Left lung (tissue), 10 donors: ENCODE measurements around the gene CFAP77. TPM values are rescaled to one million over a fixed set of nuclear protein-coding genes. Genes with fewer than 3 reads are reported as not detected.

Experiments used
- ATAC-seq: fragments of 200-7000 bp; cut with Tn5 transposase; one replicate; pipeline ENCODE4 v1.9.1; 2020; ENCODE audit warnings: moderate library complexity
- DNase-seq, 4 donors: peaks; one replicate each; pipeline ENCODE4 v3.0.0-alpha.2; 2013 to 2020
- H3K27ac ChIP-seq, 2 donors: fragments of 200-600 bp; sonication (generic) in 1 of 2; one replicate each; pipeline versions ENCODE4 v1.5.0 to v1.8.0; 2020 to 2021
- H3K27me3 ChIP-seq, 2 donors: fragments of 200-600 bp; sonication (generic) in 1 of 2; one replicate each; pipeline versions ENCODE4 v1.5.0 to v1.8.0; 2020 to 2021
- H3K36me3 ChIP-seq, 2 donors: fragments of 200-600 bp; sonication (generic) in 1 of 2; one replicate each; pipeline versions ENCODE4 v1.5.0 to v1.8.0; 2020 to 2021
- H3K4me1 ChIP-seq, 2 donors: fragments of 200-600 bp; one replicate each; pipeline ENCODE4 v1.8.0; 2021
- H3K4me3 ChIP-seq, 2 donors: fragments of 200-600 bp; sonication (generic) in 1 of 2; one replicate each; pipeline versions ENCODE4 v1.5.0 to v1.8.0; 2020 to 2021; ENCODE audit warnings: mild to moderate bottlenecking in 1 of 2
- H3K9me3 ChIP-seq, 2 donors: fragments of 200-600 bp; sonication (generic) in 1 of 2; one replicate each; pipeline versions ENCODE4 v1.5.0 to v1.8.0; 2020 to 2021
- CTCF ChIP-seq, 2 donors: fragments of 200-600 bp; sonication (generic) in 1 of 2; IDR thresholded peaks; one replicate each; pipeline versions ENCODE4 v1.5.0 to v1.8.0; 2021; ENCODE audit warnings: antibody characterized with exemption in 2 of 2
- intact Hi-C, 2 donors: fragments of 100-400 bp; cut with DNase I; formaldehyde crosslinking; loops; one replicate each; pipeline versions ENCODE4 v1.11.2 to v1.14.2; 2022
- polyA plus RNA-seq, 6 donors: library from polyadenylated mRNA; unstranded; fragments of 120-200 nt; gene quantifications; one replicate each; pipeline ENCODE4 v1.2.1, GENCODE V29; 2013; ENCODE audit not compliant: insufficient read length in 6 of 6
- total RNA-seq, 2 donors: library from RNA; stranded (reverse); fragmentation: NEBNext Ultra II Directional; extraction: Animal tissue kit (Norgen Biotek cat#: 25700); gene quantifications; one replicate each; pipeline ENCODE4 v1.2.1, GENCODE V29; 2021
- donor health status: DM: no; HTN: yes; CAD: no.
- donor health status: DM: no; HTN: no; CAD: no.

Gene CFAP77
- total and polyA plus RNA-seq, 8 donors: 0.50 to 3.7 (median 2.4) TPM; not detected in 1

GRCh38 chr9:132579427-132579798, 169.4 kb downstream of the CFAP77 start:
- H3K4me1 ChIP-seq: peaks cover 3 to 6% of the 10 kb centered on the region in 2 donors
- no peak overlapping the region for H3K27ac ChIP-seq
- TF ChIP-seq CTCF (IDR thresholded peaks at IDR 0.05): no peak
- no peaks in the 10 kb centered on the region for H3K36me3 ChIP-seq
- H3K4me3 ChIP-seq: no peak overlapping the region
- ATAC-seq: no peak
- peaks cover 75 to 100% of the 10 kb centered on the region in 2 donors for H3K27me3 ChIP-seq
- DNase-seq: no peak
- intact Hi-C loops: loop anchor here in 1 of 2 donors (10.0 kb wide), 1 partner anchor 165 kb away; the partner anchor contains the start of gene CFAP77
- H3K9me3 ChIP-seq: no peaks in the 10 kb centered on the region

- no peak for TF ChIP-seq CTCF (IDR thresholded peaks at IDR 0.05)
- H3K27ac ChIP-seq: no peak within 1 kb of the TSS
- H3K27me3 ChIP-seq: peaks cover 97 to 100% of the 10 kb centered on the region in 2 donors
- H3K36me3 ChIP-seq: no peaks in the 10 kb centered on the region
- ATAC-seq: no peak
- H3K4me3 ChIP-seq: peak within 1 kb of the TSS in 1 of 2 donors; percentile 14
- DNase-seq: no peak
- no peaks in the 10 kb centered on the region for H3K9me3 ChIP-seq
- intact Hi-C loops: no loop called here
- peaks cover 3 to 6% of the 10 kb centered on the region in 2 donors for H3K4me1 ChIP-seq
These were observed 172.3 kb downstream of the CFAP77 start, which contains the start of gene BARHL1 for GRCh38 chr9:132582276-132582785. BARHL1 (plus strand) TSS chr9:132582606; CDS start chr9:132582798, 192 bp downstream.

- Histone ChIP-seq H3K4me1 (peaks cover 3 to 6% of the 10 kb centered on the region in 2 donors), H3K27me3 (peaks cover 97 to 100% of the 10 kb centered on the region in 2 donors), H3K36me3 (no peaks in the 10 kb centered on the region), H3K27ac (no peak overlapping the region), H3K9me3 (no peaks in the 10 kb centered on the region), H3K4me3 (no peak overlapping the region)
- intact Hi-C loops: no loop called here
- DNase-seq: no peak
- no peak for TF ChIP-seq CTCF (IDR thresholded peaks at IDR 0.05)
- ATAC-seq: no peak
These were observed 173.0 kb downstream of the CFAP77 start for GRCh38 chr9:132582786-132583583.

GRCh38 chr9:132583584-132584304, 173.7 kb downstream of the CFAP77 start:
- intact Hi-C loops: no loop called here
- TF ChIP-seq CTCF (IDR thresholded peaks at IDR 0.05): no peak
- H3K36me3 ChIP-seq: no peaks in the 10 kb centered on the region
- H3K4me1 ChIP-seq: peaks cover 3 to 6% of the 10 kb centered on the region in 2 donors
- DNase-seq (no peak), ATAC-seq (no peak)
- H3K27me3 ChIP-seq: peaks cover 97 to 100% of the 10 kb centered on the region in 2 donors
- no peak overlapping the region for H3K27ac ChIP-seq
- H3K9me3 ChIP-seq: no peaks in the 10 kb centered on the region
- H3K4me3 ChIP-seq: no peak overlapping the region
